Suppressor macrophage (primary cell): Measurements from ENCODE around the gene ZFAND6.
"Not testable (repeated sequence)": the region's sequence is repeated elsewhere in the genome, so short reads cannot be mapped to it uniquely, and the experiment has no call there.

Experiments
- DNase-seq, 4 experiments: peaks; one replicate each; pipeline ENCODE4 v3.0.0-alpha.2; 2020 to 2022
- total RNA-seq, 17 experiments: gene quantifications; one replicate each; lab custom pipeline; 2026; ENCODE audit warnings: mixed read lengths in 6 of 17, inconsistent platforms in 3 of 17; lab: John Stamatoyannopoulos, UW

The ZFAND6 gene
- total RNA-seq, result 52.9 to 153 (median 96.7) reads per million in 17 experiments

DNA sequence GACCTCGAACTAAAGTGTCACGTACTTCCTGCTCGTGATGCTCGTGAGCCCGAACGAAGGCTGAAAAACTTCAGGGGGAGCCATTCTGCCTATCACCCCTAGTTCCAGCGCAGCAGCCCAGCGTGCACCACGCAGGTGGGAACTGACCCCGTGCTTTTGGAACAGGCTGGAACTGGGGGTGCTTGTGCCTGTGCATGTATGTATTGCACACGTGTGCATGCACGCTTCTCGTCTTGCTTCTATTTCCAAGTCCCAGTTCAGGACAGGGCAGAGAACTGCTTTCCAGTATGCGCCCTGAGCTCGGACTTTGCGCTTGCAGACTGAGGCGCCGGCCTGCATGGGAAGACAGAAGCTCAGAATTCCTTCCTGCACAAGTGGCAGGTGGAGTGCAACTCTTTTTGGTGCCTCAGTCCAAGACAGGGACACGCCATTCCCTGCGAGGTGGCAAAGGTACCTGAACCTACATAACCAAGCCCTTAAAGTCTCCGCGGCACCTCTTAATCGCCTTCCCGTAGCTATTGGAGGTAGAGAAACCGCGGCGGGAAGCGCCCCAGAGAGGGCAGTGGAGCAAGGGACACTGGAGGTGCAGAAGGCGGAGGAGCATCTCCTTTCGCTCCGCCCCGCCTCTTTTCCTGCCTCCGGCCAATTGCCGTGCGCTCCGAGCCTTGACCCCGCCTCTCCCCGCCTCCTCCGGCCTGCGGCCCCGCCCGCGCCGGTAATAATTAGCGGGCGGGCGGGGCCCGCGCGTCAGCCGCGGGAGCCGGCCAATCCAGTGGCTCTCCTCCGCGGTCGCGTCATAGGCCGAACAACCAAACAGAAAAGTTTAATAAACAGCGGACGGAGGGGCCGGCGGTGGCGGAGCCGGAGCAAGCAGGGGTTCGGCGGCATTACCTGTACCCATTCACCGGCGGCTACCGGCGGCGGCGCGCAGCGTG lies at the start of gene ZFAND6:
Gene ZFAND6 (plus strand): TSS at position 826 of the 935 bp plus-strand sequence. CDS start 60,669 bp downstream, outside the sequence.
- peak; percentile 98 to 99 (median 98) for DNase-seq

GRCh38 chr15:80010131-80010673 lies 49.3 kb upstream of the ZFAND6 start:
- peak in 2 of 4 experiments; percentile 16 to 24 for DNase-seq

DNA sequence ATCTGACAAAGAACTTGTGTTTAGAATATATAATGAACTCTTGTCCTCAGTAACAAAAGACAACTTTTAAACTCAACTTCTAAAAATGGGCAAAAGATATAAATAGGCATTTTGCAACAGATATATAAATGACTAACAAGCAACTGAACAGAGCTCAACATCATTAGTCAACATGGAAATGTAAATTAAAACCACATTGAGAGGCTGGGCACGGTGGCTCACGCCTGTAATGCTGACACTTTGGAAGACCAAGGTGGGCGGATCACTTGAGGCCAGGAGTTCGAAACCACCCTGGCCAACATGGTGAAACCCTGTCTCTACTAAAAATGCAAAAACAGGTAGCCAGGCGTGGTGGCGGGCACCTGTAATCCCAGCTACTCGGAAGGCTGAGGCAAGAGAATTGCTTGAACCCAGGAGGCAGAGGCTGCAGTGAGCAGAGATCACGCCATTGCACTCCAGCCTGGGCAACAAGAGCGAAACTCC lies 48.4 kb upstream of the ZFAND6 start:
- DNase-seq, result peak; percentile 51 to 81 (median 63)

DNA sequence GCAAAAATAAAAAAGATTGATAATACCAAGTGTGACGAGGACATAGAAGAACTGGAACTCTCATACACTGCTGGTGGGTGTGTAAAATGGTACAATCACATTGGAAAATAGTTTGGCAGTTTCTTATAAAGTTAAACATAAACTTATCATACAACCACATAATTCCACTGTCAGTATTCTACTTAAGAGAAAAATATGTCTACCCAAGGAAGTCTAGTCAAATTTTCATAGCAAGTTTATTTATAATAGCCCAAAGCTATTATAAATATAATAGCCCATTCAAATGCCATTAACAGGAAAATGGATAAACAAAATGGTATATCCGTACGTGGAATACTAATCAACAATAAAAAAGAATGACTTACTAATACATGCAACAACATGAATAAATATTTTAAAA lies 47.9 kb upstream of the ZFAND6 start:
- no peak for DNase-seq

DNA sequence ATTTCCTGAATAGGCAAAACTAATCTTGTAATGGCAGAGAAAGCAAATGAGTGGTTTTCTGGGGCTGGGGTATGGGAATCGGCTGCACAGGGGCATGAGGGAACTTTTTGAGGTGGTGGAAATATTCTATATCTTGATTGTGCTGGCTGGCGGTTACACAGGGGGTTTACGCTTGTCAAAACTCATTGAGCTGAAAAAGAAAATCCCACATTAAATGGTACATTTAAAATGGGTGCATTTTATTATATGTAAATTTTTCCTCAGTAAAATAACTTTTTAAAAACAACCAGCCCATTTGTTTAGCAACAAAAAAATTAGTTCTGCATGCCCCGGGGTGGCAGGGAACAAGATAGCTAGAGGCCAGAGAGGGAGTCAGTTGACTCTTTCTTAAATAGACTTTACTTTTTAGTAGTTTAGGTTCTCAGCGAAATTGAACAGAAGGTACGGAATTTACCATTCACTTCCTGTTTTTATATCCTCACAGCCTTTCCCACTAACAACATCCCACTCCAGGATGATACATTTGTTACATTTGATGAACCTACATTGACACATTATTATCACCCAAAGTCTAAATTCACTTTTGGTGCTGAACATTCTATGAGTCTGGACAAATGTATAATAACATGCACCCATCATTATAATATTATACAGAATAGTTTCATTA lies 47.3 kb upstream of the ZFAND6 start:
- no peak for DNase-seq

DNA sequence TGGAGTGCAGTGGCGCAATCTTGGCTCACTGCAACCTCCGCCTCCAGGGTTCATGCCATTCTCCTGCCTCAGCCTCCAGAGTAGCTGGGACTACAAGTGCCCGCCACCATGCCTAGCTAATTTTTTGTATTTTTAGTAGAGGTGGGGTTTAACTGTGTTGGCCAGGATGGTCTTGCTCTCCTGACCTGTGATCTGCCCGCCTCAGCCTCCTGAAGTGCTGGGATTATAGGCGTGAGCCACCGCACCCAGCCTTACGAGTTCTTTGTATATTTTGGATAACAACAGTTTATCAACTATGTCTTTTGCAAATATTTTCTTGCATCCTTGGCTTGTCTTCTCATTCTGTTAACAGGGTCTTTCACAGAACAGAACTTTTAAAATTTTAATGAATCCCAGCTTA lies 45.3 kb upstream of the ZFAND6 start:
- not testable (repeated sequence) for DNase-seq

GRCh38 chr15:80015156-80015555 lies 44.3 kb upstream of the ZFAND6 start:
- DNase-seq, result peak in 3 of 4 experiments; percentile 12 to 38 (median 27)

DNA sequence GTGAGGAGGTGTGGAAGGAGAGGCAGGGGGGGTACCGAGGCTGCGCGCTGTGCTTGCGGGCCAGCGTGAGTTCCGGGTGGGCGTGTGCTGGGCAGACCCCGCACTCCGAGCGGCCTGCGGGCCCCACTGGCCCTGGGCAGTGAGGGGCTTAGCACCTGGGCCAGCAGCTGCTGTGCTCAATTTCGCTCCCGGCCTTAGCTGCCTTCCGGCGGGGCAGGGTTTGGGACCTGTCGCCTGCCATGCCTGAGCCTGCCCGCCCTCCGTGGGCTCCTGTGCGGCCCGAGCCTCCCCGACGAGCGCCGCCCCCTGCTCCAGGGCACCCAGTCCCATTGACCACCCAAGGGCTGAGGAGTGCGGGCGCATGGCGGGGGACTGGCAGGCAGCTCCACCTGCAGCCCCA lies 43.0 kb upstream of the ZFAND6 start:
- DNase-seq, result not testable (repeated sequence)

GRCh38 chr15:80017139-80017538 lies 42.3 kb upstream of the ZFAND6 start:
- DNase-seq, result not testable (repeated sequence)

DNA sequence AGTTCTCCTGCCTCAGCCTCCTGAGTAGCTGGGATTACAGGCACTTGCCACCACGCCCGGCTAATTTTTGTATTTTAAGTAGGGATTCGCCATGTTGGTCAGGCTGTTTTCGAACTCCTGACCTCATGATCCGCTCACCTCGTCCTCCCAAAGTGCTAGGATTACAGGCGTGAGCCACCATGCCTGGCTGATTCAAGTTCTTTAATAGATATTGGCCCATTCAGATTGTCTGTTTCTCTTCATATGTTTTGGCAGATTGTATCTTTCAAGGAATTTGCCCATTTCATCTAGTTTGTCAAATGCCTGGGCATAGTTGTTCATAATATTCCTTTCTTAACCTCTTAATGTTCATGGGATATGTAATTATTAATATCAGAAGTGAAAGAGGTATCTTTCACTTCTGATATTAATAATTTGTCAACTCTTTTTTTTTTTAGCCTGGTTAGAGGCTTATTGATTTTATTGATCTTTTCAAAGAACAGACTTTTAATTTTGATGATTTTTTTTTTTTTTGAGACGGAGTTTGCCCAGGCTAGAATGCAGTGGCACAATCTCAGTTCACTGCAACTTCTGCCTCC lies 40.2 kb upstream of the ZFAND6 start:
- no peak for DNase-seq

DNA sequence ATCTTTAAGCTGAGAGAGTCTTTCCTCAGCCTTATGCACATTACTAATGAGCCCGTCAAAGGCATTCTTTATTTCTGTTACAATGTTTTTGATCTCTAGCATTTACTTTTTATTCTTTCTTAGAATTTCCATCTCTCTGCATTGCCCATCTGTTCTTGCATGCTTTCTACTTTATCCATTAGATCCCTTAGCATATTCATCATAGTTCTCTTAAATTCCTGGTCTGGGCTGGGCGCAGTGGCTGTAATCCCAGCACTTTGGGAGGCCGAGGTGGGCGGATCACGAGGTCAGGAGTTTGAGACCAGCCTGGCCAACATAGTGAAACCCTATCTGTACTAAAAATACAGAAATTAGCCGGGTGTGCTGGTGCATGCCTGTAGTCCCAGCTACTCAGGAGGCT lies 39.3 kb upstream of the ZFAND6 start:
- not testable (repeated sequence) for DNase-seq

GRCh38 chr15:80020731-80021130 lies 38.7 kb upstream of the ZFAND6 start:
- DNase-seq, result no peak

DNA sequence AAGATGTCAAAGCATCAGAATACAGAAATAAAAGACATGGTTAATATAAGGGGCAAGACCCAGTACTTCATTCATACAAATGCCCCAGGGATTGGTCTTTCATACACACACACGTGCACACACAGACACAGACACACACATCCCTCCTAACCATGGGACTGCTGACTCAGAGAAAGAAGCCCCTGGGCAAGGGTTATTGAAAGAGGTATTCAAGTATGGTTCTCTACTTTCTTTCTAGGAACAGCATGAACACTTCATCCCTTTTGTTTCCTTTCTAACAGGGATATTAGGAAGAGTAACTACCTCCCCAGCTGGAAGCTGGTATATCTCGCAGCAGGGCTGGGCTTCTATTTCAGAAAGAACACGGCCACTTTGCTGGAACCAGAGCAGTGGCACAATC lies 33.2 kb upstream of the ZFAND6 start:
- DNase-seq, result no peak

- peak; percentile 19 to 67 (median 56) for DNase-seq
Observed at GRCh38 chr15:80026754-80027153, 32.7 kb upstream of the ZFAND6 start.

- DNase-seq, result no peak
Observed at GRCh38 chr15:80028937-80029336, 30.5 kb upstream of the ZFAND6 start.

- DNase-seq, result no peak
Observed at GRCh38 chr15:80031841-80032240, 27.6 kb upstream of the ZFAND6 start.

DNA sequence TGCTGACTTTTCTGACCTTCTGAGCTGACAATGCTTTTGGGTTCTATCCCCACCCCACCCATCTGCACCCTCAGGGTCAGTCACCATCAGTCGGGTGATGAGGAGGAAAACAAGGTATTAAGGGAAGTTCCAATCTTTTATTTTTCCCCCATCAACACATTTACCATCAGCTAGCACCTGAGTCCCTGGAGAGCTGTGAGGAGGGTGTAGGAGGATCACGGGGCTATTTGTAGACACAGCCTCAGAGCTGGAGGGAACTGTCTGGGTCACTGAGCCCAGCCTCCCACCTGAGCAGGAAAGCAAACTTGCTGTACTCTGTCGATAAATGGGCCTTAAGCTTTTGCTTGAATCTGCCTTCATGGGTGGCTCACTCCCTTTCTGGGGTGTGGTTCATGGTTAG lies 24.8 kb upstream of the ZFAND6 start:
- DNase-seq, result no peak

GRCh38 chr15:80036071-80036470 lies 23.4 kb upstream of the ZFAND6 start:
- no peak for DNase-seq

DNA sequence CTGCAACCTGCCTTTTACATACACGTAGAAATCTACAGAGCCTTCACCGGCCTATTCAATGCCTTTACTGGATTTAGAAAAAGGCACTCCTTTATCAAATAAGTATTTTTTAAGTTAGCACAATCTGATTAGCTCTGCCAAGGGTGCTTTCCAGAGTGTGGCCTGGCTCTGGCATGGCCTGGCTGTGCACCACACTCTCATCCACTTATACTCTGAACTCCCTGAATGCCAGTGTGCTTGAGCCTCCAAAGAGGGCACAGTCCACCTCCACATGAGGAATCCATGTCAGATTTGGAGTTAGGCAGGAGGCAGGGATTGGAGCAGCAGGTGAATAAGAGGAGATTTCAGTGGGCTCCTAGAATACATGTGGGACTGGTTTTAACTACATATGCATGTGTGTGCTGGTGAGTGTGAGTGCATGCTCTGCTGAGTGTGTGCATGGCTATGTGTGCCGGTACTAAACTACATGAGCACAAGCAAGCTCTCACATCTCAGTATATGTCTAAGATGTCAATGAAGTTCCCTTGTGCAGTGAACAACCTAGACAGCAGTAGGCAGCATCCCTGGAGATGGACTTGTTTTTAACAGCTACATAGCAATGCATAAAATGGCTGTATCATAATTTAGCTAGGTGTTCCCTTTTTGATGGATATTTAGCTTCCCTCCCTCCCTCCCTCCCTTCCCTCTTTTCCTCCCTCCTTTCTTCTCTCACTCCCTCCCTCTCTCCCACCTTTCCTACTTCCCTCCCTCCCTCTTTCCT lies 17.8 kb upstream of the ZFAND6 start:
- DNase-seq, result no peak

GRCh38 chr15:80042568-80042967 lies 16.9 kb upstream of the ZFAND6 start:
- no peak for DNase-seq

- DNase-seq, result not testable (repeated sequence)
Observed at GRCh38 chr15:80045219-80045618, 14.3 kb upstream of the ZFAND6 start.

DNA sequence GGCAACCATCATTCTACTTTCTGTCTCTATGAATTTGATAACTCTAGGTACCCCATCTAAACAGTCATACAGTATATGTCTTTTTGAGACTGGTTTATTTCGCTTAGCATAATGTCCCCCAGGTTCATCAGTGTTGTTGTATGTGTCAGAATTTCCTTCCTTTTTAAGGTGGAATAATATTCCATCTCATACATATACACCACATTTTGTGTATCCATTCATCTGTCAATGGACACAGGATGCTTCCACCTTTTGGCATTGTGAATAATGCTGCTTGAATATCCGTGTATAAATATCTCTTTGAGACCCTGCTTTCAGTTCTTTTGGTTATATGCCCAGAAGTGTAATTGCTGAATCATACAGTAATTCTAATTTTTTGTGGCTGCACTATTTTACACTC lies 10.4 kb upstream of the ZFAND6 start:
- no peak for DNase-seq
